Activated T-cell treated with anti-CD3 and anti-CD28 coated beads, Interleukin-2, amount 50 U/mL, for 48 hours (primary cell): Measurements from ENCODE around the gene CACNA2D3.
"Not testable (repeated sequence)": the region's sequence is repeated elsewhere in the genome, so short reads cannot be mapped to it uniquely, and the experiment has no call there.

Experiments used
- DNase-seq, 2 experiments: peaks; one replicate each; pipeline ENCODE4 v3.0.0-alpha.2; 2020

CACNA2D3 gene

DNA sequence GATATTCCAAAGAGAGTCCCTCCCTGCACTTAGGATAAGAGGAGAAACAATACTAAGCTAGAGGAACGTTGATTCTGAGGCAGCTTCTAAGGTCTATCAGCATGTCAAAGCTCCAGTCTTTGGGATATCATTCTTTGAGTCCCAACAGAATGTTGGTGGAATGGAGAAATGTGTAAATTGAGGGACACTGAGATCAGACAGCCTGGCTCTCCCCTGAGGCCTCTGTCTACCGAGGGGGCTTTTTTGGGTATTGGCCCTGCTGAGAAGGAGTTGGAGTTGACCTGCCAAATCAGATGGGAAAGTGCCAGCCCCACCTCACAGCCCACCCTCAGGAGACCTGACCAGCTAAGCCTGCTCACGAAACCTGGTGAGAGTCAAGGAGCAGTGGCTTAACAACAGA is 833.1 kb downstream of the CACNA2D3 start:
- no peak for DNase-seq

DNA sequence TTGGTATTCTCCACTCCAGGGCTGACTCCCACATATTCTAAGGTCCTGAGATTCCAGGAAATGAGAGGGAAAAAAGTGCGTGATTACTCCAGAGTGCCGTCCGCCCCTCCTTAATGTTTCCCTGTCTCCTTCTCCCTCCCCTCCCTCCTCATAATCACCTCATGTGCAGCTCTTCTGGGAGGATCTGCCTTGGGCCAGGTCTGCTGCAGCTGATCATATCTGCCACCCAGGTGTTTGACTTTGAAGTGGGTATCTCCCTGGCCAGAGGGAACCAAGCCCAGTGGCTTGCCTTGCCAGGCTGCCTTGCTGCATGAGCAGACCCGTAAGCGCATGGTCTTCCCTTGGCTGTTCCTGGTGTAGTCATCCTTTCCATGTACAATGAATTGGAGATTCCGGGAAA is 833.6 kb downstream of the CACNA2D3 start:
- no peak for DNase-seq

DNA sequence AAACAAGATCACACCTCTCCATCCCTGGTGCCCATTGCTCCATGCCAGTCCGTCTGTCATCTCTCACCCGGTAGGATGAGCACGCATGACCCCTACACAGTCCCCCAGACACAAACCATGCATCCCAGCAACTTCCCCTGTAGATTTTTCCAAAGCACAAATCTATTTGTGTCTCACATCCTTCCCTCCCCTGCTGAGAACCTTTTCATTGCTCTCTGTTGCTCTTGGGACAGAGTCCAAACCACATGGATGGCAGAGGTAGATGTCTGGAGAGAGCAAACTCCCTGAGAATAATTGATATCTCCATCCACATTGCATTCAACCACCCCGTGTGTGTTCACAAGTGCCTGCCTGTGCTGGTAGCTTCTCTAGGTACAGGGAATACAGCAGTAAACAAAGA is 835.4 kb downstream of the CACNA2D3 start:
- no peak for DNase-seq

DNA sequence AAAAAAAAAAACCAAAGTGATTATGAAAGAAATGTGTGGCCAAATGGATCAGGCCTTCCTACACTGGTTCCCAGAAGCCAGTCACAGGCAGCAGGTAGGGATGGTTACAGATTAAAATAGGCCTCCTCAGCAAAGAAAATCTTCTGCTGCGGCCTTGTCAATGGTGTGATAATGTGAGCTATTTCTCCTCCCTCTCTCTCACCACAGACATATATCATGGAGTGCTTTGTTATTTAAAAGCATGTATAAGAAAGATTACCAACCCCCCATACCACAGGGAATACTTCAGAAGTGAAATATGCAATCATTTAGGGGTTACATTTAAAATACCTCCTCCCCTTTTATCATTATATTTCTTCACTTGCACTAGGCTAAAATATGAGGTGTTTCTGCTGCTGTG is 837.7 kb downstream of the CACNA2D3 start:
- DNase-seq: no peak

DNA sequence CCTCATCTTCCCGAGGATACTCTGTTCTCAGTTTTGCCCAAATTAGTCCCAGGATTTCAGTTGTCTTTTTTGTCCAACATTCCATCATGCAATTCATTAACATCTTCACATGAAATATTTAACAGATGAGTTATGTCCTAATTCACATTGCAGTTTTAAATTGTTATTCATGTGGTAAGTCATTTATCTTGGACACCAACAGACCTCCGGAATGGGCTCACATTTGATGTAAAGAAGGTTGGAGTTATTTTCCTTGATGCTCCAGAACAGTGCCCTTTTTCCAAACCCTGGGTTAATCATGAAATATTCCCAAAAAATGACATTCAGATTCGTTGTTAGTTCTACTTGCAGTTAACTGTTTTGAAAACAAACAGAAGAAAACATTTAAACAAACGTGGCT is 838.3 kb downstream of the CACNA2D3 start:
- no peak for DNase-seq

DNA sequence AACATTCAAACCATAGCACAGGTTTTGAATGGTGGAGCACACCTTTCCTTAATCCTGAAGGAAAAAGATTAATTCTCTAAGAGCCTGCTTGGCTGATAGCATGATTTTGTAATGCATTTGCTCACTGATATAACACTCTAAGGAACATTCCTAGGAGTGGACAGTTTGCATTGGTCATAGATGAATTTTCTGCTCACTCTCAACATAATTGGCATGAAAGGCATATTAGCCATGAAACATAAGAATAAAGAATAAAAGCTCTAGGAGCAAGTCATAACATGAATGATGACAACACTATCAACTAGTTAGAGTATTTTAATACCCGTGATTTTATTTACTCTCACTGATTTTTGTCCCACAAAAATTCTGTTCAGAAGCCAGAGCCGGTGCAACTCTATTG is 839.8 kb downstream of the CACNA2D3 start:
- DNase-seq: no peak

DNA sequence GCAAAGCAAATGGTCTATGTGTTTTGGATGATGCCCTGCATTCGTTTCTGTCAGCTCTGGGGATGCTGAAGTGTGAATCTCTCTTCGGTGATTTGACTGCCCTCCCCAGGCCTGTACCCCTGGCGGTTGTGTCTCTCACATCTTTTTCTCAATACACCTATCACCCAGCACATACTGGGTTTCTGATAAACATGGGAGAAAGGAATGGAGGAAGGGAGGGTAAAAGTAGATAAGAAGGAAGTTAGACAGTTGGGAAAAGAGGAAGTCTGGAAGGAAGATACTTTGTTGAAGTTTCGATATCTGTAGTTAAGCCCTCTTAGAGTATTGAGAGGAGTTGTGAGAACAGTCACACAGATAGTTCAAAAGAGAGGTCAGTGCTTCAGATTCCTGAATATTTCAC is 841.3 kb downstream of the CACNA2D3 start:
- no peak for DNase-seq

DNA sequence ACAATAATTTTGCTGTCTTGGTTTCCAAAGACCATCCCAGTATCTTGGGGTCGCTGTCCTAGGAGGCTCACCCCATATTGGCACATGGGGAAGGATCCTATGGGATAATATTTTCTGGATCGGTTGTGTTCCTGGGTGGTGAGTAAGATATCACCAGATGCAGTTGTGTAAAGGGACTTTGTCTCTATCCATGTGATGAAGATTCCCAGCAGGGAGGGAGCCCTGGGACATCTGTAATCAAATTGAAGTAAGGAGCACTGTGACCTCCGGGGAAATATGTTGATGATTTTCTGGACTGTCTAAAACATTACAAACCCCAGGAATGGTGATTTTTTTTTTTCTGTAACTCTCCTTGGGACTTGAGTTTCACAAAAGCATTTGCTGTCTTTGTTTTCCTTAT is 841.7 kb downstream of the CACNA2D3 start:
- no peak for DNase-seq

DNA sequence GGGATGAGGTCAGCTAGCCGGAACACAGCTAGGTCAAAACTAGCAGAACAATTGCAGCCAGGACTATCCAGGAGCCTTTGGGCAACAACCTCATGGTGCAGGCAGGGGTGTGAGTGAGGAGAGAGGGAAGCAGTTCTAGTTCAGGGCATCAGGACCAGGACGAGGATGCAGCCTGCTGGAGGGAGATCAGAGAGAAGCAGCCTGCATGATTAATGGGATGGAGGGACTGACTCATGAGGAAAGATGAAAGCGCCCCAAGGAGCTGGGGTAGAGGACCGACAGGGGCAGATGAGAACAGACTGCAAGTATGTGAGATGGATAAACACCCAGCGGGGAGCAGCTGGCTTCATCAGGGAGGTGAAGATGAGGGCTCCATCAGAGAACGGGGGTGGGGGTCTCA is 843.4 kb downstream of the CACNA2D3 start:
- DNase-seq: no peak

DNA sequence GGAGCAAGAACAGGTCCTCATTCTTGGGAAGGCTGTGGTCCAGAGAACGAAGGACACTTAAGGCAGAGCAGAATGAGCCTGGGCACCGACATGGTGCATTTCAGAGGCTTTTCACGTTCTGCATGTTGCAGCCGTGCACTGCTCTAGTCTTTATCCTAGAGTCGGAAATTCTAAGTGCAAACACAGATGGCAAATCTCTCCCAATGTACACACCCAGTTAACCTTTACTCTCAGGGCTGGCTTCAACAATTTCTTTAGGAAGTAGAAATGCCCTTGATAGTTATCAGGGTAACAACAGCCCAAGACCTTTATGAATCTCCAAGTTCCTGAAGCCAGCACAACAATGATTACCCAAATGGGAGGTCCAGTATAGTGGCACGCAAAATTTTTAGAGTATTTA is 844.6 kb downstream of the CACNA2D3 start:
- DNase-seq: no peak

DNA sequence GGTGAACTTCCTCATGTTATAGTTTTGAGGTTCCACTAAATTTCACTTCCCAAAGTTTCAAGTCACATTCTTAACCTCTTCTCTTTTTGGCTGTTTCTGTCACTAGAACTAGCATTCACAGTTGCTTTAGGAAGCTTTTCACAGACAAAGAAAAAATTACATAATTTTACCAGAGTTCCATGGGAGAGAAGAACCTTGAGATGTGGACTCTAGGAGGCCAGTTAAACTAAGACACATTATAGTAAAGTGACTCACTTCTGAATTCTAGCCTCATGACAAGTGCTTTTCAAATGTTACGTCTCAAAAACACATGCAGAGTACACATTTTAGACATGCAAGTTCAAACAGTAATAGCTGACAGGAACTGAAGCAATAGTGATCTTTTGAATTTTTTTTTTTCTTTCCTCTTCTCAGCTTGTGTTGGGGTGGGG is 845.4 kb downstream of the CACNA2D3 start:
- DNase-seq: no peak

DNA sequence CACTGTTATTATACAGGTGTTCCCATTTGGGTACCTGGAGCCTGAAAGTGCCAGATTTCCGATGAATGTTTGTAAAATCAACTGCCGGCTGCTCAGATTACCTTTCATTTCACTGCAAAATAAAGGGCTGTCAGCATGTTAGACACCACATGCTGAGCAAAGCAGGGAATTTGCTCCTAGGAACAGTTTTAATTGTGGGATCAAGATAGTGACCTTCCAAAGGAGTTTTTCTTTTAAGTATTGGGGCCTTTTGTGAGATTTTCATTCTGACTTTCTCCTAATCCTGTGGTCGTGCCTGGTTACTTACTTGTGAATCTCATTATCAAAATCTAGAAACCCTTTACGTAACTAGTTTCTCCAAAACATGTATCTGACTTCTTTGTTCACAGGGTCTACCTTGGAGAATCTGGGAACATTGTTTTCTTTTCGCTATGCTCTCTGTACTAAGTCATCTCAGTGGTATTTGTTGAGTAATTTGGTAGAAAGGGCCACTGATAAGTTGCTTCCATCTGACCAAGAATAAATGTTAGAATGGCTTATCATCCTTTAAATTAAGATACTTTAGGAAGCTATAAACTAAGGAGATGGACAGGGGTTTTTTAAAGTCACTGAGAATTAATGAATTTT is 846.3 kb downstream of the CACNA2D3 start:
- DNase-seq: no peak

DNA sequence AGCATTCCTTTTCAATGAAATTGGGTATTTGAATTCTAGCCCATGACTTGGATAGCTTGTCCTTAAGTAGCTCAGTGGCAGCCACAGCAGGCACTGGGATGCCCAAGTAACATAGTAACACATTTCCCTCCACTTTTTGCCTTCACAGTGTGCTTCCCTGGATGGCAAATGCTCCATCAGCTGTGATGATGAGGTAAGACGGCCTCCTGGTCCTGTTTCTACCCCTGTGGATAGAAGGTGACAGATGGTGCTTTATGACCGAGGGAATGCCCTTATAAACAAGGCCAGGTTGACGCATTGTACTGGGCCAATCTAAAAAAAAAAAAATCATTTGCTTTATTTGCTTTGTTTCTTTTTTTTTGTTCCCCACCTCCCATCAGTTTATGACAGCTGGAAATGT is 847.3 kb downstream of the CACNA2D3 start:
- DNase-seq: no peak

DNA sequence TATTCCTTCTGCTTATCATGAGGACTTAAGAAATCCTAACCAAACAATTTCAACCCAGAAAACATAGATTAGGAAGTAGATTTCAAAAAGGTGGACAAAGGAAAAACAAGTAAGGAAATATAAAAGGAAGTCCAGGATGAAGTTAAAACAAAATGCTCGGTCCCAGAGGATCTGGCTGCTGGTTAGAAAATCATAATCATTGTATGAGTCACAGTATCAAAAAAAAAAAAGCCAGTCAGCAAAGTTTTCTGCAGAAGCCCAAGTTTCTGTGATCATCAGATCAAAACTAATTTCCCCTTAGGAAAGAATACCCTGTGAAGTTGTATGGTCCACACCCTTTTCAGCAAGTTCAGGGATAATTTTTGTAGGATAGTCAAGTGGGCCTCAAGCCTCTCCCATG is 848.5 kb downstream of the CACNA2D3 start:
- no peak for DNase-seq

DNA sequence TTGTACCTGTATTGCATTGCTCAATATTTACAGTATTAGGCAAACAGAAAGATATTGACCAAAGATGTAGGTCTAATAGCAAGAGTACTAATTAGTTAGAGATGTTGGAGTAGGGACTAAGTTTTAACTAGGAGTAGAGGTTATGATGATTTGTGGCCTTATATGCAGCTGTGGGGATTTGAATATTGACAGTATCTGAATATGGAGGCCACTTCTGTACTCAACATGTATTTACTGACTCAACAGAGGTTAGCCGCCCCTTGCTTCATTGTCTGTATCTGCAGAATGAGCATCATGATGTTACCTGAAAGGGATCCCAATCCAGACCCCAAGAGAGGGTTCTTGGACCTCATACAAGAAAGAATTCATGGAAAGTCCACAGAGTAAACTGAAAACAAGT is 855.1 kb downstream of the CACNA2D3 start:
- no peak for DNase-seq

DNA sequence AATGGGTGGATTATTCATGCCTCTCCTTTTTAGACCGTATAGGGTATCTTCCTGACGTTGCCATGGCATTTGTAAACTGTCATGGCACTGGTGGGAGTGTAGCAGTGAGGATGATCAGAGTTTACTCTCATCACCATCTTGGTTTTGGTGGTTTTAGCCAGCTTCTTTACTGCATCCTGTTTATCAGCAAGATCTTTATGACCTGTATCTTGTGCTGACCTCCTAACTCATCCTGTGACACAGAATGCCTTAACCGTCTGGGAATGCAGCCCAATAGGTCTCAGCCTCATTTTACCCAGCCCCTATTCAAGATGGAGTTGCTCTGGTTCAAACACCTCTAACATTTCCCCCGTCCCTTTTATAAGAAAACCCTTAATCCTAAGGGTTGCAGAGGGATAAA is 855.6 kb downstream of the CACNA2D3 start:
- not testable (repeated sequence) for DNase-seq

DNA sequence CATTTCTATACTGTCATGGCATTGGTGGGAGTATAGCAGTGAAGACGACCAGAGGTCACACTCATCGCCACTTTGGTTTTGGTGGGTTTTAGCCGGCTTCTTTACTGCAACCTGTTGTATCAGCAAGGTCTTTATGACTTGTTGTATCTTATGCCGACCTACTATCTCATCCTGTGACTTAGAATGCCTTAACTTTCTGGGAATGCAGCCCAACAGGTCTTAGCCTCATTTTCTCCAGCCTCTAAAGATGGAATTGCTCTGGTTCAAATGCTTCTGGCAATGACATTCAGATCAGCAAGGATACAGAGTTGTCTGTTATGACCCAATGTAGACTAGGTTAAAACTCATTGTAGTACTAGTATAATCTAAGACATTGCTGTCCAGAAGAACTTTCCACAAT is 860.5 kb downstream of the CACNA2D3 start:
- no peak for DNase-seq

DNA sequence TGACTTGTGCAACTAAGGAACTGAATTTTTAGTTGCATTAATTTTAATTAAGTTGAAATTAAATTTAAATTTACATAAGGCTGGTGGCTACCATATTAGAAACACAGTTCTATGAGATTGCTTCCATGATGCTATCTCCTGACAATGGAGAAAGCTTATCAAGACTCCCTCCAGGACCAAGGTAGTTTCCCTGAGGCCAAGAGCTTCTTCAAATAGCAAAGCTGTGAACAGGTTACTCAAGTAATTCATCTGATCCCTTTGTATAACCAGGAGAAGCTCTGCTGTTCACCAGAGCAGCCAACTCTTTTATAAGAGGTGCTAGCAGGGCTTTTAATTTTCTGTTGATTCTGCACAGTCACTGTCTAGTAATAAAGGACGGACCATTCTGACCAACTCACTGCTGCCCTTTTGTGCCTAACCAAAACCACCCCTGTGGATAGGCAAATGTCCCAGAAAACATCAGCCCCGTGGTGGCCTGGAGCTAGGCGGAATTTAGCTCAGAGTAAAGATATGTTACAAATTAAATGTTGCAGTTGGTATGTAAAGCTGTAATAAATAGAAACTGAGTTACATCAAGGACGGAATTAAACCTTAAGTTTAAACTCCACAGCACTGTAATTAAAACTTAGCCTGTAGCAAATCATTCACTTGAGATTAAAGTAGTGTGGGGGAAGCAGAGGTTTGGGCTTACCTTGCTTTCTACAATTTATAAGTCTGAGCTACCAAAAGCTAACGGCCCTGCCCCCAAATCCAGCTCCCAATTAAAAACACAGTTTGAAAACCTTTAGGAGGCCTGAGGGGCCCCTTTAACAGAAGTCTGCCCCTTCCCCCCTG is 861.1 kb downstream of the CACNA2D3 start:
- no peak for DNase-seq

DNA sequence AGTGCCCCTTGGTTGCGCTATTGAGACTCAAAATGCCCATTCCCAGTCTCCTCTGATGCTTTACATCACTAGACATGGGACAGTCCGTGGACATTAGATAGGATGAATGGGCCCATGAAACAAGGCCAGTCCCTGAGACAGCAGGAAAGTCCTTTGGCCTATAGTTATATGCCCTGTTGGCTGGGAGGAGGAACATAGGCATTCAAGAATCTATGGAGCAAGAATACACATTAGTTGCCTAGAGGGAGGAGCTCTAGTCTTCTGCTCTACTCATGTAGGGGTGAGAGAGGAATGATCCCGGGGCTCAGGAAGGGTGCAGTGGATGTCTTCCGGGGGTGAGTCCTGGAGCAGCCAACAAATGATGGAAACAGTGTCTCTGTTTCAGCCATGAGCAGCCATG is 863.5 kb downstream of the CACNA2D3 start:
- no peak for DNase-seq

DNA sequence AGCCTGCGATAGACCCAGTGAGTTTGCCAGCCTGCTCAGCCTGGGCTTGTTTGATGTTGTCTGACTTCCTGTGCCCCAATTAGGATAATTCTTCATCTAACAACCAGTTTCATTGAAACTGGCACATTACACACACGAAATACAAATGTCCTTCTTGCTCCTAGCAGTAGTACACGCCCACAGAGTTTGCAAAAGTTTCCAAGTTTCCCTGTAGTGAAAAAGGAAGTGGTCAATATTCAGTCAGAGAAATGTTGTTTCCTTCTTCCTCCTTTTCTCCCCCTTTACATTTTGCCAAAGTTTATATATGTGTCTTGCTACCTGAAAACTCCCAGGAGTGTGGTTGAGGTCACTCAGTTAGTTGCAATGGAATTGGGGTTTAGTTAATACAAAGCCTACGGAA is 863.9 kb downstream of the CACNA2D3 start:
- no peak for DNase-seq

DNA sequence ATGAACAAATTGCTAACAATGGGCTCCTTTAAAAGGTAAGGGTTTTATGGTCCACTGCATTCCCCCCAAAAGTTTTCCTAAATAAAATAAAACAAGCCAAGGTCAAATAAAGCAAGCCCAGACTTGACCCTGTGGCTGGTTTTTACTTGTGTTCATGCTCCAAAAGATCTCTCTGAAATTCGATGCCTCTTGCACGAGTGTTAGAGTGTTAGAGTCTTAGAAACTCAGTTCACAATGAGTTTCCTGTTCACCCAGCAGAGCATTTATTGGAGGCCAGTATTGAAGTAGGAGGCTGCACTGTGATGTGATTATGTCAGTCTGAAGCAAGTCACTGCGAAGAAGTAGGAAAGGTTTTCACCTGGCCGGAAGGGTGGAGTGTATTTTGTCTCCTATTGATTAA is 865.4 kb downstream of the CACNA2D3 start:
- no peak for DNase-seq

DNA sequence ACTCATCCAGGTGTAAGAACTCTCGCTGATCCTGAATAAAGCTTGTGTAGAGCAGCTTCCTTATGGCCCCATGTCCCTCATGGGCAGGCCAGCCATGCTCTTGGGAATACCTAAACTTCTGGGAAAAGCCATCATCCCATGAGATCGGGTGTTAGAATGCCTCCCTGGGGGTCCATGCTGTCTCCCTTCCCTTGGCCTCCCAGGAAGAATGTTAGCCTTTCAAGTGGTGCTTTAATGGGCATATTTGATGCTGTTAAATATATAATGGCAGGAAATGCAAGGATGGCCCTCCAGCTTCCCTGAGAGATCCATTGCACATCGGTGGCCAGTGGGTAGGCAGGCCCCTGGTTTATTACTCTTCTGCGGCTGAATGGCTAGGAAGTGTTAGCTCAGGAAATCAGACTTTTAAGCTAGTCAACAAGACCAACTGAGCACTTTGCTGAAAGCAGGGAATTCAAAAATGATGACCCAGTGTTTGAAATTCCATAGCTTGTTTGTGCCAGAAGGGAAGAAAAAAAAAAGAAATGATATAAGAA is 866.0 kb downstream of the CACNA2D3 start:
- DNase-seq: no peak

DNA sequence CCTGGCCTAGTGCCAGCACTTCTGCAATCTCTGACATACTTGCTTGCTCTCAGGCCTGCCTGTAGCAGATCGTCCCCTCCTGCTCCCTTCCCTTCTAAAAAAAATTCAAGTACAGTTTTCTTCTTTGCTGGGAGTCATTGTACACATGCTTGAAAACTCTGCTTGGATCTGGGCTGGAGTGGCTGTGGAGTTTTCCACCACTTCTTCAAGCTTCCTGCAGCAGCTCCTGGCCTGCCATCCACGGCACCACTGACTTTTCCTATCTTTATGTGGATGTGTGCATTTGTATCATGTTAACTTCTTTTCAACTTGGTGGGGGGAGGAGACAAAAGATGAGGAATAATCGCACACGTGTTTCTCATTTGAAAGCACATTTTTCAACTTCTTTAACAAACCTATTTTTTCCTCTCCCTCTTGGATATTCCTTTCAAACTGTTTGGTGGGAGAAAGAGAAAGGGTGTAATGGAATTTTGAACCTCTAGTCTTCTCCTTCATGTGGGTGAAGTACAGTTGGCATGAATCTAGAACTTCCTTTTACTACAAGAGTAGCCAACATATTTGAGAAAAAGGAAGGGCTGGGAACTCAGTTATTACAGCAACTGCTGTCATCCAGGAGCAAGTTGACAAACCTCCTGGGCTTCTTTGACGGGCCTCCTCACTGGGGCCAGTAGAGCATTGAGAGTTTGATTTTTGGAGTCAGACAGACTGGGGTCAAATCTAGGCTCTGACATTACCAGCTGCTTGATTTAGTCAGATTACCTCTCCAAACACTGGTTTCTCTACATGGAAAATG is 866.7 kb downstream of the CACNA2D3 start:
- DNase-seq: no peak

DNA sequence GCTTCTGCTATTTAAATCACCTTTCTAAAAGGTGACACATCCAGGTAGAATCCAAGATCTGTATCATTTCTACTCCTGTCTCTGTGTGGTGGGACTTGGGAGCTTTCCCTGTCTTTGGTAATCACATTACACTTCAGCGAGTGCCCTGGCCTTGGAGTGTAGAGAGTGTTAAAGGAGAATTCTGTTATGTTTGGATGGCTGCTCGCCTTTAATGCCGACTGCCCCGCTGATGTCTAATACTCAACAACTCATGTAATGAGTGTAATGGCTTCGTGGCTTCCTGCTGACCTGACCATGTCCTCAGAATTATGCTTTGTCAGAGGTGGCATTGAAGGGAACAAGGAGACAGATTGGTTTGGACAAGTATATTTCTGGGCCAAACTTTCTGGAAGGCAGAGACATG is 871.8 kb downstream of the CACNA2D3 start:
- DNase-seq: no peak
